ENCODE data around the gene MAP7D1. TPM values are rescaled to one million over a fixed set of nuclear protein-coding genes. Genes with fewer than 3 reads are reported as not detected.
"Not testable (repeated sequence)": the region's sequence is repeated elsewhere in the genome, so short reads cannot be mapped to it uniquely, and the experiment has no call there.

Gene MAP7D1
- total RNA-seq, 1 donor: 142 TPM

- TF ChIP-seq CTCF (IDR thresholded peaks at IDR 0.05; ENCODE audit: insufficient read depth, low read depth, low read length): no peak
- no peak overlapping the region for H3K4me3 ChIP-seq (ENCODE audit: low read depth, low read length)
- DNase-seq (ENCODE audit: low read depth): no peak
These were observed 23.2 kb downstream of the MAP7D1 start for GRCh38 chr1:36179220-36179600.

- no peak overlapping the region for H3K4me3 ChIP-seq (ENCODE audit: low read depth, low read length)
- TF ChIP-seq CTCF (IDR thresholded peaks at IDR 0.05; ENCODE audit: insufficient read depth, low read depth, low read length): no peak
- no peak for DNase-seq (ENCODE audit: low read depth)
These were observed 26.8 kb downstream of the MAP7D1 start for GRCh38 chr1:36182734-36183133.

GRCh38 chr1:36183309-36183856, 27.4 kb downstream of the MAP7D1 start:
- H3K4me3 ChIP-seq (ENCODE audit: low read depth, low read length): no peak overlapping the region
- TF ChIP-seq CTCF (IDR thresholded peaks at IDR 0.05; ENCODE audit: insufficient read depth, low read depth, low read length): no peak
- peak; percentile 42 for DNase-seq (ENCODE audit: low read depth)

GRCh38 chr1:36187800-36188593, 32.0 kb downstream of the MAP7D1 start:
- DNase-seq (ENCODE audit: low read depth): peak; percentile 91
- TF ChIP-seq CTCF (IDR thresholded peaks at IDR 0.05; ENCODE audit: insufficient read depth, low read depth, low read length): peak; percentile 93
- H3K4me3 ChIP-seq (ENCODE audit: low read depth, low read length): no peak overlapping the region

- H3K4me3 ChIP-seq (ENCODE audit: low read depth, low read length): not testable (repeated sequence)
These were observed 40.8 kb downstream of the MAP7D1 start for GRCh38 chr1:36196805-36197204.

GRCh38 chr1:36198641-36199040, 42.7 kb downstream of the MAP7D1 start:
- no peak for TF ChIP-seq CTCF (IDR thresholded peaks at IDR 0.05; ENCODE audit: insufficient read depth, low read depth, low read length)
- DNase-seq (ENCODE audit: low read depth): no peak
- no peak overlapping the region for H3K4me3 ChIP-seq (ENCODE audit: low read depth, low read length)

More at GRCh38 chr1:36196805-36197204, 40.8 kb downstream of the MAP7D1 start:
- not testable (repeated sequence) for DNase-seq (ENCODE audit: low read depth)

- no peak for TF ChIP-seq CTCF (IDR thresholded peaks at IDR 0.05; ENCODE audit: insufficient read depth, low read depth, low read length)
- DNase-seq (ENCODE audit: low read depth): no peak
- H3K4me3 ChIP-seq (ENCODE audit: low read depth, low read length): no peak overlapping the region
These were observed 44.2 kb downstream of the MAP7D1 start for GRCh38 chr1:36199934-36200741.

Data from fibroblast of villous mesenchyme (primary cell).